ENCODE results near the gene RYR3.

Gene RYR3

DNA sequence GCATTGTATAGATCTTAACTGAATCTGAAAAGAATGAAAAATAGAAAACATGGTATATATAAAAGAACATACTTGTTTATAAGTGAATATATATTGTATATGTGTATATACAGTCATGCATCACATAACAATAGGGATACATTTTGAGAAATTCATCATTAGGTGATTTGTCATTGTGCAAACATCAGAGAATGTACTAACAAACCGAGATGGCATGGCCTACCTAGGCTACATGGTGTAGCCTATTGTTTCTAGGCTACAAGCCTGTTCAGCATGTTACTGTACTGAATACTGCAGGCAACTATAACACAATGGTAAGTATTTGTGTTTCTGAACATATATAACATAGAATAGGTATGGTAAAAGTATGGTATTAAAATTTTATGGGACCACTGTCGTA, 592.9 kb downstream of the RYR3 start:
- no peak for DNase-seq (ENCODE audit: low spot score in 2 of 2)
- no peaks in the 10 kb centered on the region for H3K9me3 Mint-ChIP-seq
- H3K27ac Mint-ChIP-seq, result no peak overlapping the region
- no peak for ATAC-seq (ENCODE audit: low read depth)
- no peaks in the 10 kb centered on the region for H3K27me3 Mint-ChIP-seq
- H3K4me1 Mint-ChIP-seq, result peaks cover 9% of the 10 kb centered on the region
- H3K36me3 Mint-ChIP-seq, result peaks cover 6% of the 10 kb centered on the region
- H3K4me3 Mint-ChIP-seq, result no peak overlapping the region

DNA sequence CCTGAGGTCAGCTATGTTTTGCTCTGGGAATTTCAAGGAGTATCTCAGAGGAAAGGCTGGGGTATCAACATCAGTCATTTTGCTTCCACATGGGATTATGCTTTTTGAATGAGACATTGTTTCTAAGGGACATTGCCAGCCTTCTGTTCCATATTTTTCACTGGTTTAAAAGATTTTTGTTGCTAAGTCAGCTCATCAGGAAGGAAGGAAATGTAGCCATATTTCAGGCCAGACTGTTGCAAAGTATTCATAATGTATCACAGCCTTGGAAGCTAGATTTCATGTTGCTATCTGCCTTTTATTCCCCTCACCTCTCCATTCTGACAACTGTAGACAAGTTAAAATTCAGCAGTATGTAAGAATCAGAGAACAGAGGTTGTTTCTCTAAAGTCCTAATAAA, 596.6 kb downstream of the RYR3 start:
- ATAC-seq (ENCODE audit: low read depth) (no peak), DNase-seq (ENCODE audit: low spot score in 2 of 2) (no peak)
- no peak overlapping the region for H3K27ac Mint-ChIP-seq
- H3K27me3 Mint-ChIP-seq, result no peaks in the 10 kb centered on the region
- no peak overlapping the region for H3K4me3 Mint-ChIP-seq
- H3K9me3 Mint-ChIP-seq, result no peaks in the 10 kb centered on the region
- H3K4me1 Mint-ChIP-seq, result peaks cover 12% of the 10 kb centered on the region
- peaks cover 1% of the 10 kb centered on the region for H3K36me3 Mint-ChIP-seq

DNA sequence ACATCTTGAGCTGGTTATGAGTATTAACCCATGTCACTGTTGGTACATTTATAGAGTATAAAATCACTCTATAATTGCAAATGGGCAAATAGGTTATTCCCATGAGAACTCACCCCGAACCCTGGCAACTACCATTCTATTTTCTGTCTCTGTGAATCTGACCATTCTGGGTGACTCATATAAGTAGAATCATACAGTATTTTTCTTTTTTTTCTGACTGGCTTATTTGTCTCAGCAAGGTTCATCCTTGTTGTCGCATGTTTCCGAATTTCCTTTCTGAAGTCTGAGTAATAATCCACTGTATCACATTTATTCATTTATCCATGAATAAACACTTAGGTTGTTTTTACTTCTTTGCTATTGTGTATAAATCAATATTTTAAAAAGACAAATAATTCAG, 597.6 kb downstream of the RYR3 start:
- Mint-ChIP-seq H3K4me1 (peaks cover 12% of the 10 kb centered on the region), H3K27me3 (no peaks in the 10 kb centered on the region), H3K36me3 (peaks cover 1% of the 10 kb centered on the region), H3K9me3 (no peaks in the 10 kb centered on the region), H3K4me3 (no peak overlapping the region), H3K27ac (no peak overlapping the region)
- ATAC-seq (ENCODE audit: low read depth) (no peak), DNase-seq (ENCODE audit: low spot score in 2 of 2) (no peak)

DNA sequence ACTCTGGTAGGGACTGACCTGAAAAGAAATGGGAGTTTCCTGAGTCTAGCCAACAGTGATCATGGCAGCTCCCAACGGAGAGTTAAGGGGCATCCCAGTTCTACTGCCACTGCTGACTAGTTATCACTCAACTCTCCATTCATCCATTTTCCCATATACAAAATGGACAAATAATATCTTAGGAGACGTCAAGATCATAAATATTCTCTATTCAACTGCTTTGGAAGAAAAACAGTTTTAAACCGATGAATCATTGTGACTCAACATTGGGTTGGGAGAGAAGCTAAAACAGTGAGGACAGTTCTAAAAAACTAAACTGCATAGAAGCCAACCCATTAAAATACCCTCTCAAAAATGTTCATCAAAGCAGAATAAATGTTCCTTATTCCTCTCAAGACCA, 600.0 kb downstream of the RYR3 start:
- Mint-ChIP-seq H3K36me3 (peaks cover 3% of the 10 kb centered on the region), H3K27me3 (no peaks in the 10 kb centered on the region), H3K9me3 (no peaks in the 10 kb centered on the region), H3K27ac (no peak overlapping the region), H3K4me1 (peaks cover 15% of the 10 kb centered on the region), H3K4me3 (no peak overlapping the region)
- no peak for DNase-seq (ENCODE audit: low spot score in 2 of 2)
- ATAC-seq (ENCODE audit: low read depth), result no peak

DNA sequence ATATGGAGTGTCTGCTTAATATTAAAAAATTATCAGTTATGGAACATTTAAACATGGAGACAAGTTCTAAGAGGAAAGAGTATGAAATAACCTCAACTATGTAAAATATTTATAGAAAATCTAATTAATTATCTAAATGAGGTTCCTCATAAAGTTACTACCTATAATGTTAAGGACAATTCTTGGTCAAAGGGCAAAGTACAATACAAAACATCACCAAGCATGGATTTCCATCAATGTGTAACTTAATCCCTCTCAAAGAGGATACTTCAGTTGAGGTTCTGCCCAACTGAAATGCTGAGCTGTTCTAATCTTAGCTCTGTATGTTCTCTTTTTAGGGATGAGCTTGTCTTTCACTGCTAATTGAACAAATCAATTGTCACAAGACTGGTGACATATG, 601.6 kb downstream of the RYR3 start:
- Mint-ChIP-seq H3K27me3 (no peaks in the 10 kb centered on the region), H3K4me3 (no peak overlapping the region), H3K4me1 (peaks cover 16% of the 10 kb centered on the region), H3K36me3 (peaks cover 3% of the 10 kb centered on the region), H3K9me3 (no peaks in the 10 kb centered on the region), H3K27ac (no peak overlapping the region)
- DNase-seq (ENCODE audit: low spot score in 2 of 2) (no peak), ATAC-seq (ENCODE audit: low read depth) (no peak)

DNA sequence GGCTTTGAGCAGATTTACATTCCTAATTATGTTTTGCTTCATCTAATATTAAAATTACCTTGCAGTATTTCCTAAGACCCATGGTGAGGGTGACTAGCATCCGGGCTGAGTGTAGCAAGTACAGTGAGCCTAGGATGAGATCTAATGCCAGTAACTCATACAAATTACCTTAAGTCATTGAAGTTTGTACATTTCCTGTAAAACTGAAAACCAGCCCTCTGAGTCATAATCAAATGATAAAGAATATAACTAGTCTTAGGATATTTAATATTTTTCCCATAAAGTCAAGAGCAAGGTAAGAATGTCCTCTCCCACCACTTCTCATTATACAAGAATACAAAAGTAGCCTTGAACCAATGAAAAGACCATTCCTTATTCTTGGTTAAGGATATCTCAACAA, 602.7 kb downstream of the RYR3 start:
- peaks cover 16% of the 10 kb centered on the region for H3K4me1 Mint-ChIP-seq
- DNase-seq (ENCODE audit: low spot score in 2 of 2), result no peak
- no peak overlapping the region for H3K27ac Mint-ChIP-seq
- no peaks in the 10 kb centered on the region for H3K9me3 Mint-ChIP-seq
- H3K36me3 Mint-ChIP-seq, result peaks cover 3% of the 10 kb centered on the region
- no peaks in the 10 kb centered on the region for H3K27me3 Mint-ChIP-seq
- no peak overlapping the region for H3K4me3 Mint-ChIP-seq
- no peak for ATAC-seq (ENCODE audit: low read depth)

Data from memory B cell (primary cell).